GM12878 (cell line): Measurements from ENCODE around the gene ELP2. TPM values are rescaled to one million over a fixed set of nuclear protein-coding genes. Genes with fewer than 3 reads are reported as not detected.

Experiments used
- ATAC-seq: fragments of 200-7000 bp; cut with Tn5 transposase; 3 replicates; pipeline ENCODE4 v1.9.1; 2020; ENCODE audit warnings: mild to moderate bottlenecking, moderate library complexity
- BruUV-seq: library from RNA; stranded (reverse); fragments of 400-500 nt; replicated peaks from 2 replicates; lab custom pipeline; 2021; lab: Mats Ljungman, UMichigan
- CTCF ChIA-PET: fragments of 300-600 bp; sonication (Branson Sonifier 250); formaldehyde crosslinking; extraction: SDS; loops from one replicate; lab custom pipeline; 2021; ENCODE audit warnings: inconsistent platforms; lab: Yijun Ruan, JAX
- POLR2A ChIA-PET: fragments of 350-600 bp; formaldehyde crosslinking; extraction: SDS; loops from one replicate; lab custom pipeline; 2021; ENCODE audit warnings: inconsistent platforms; lab: Charles Lee
- RAD21 ChIA-PET: fragments of 300-600 bp; sonication (Branson Sonifier 250); formaldehyde crosslinking; loops from one replicate; lab custom pipeline; 2023; ENCODE audit warnings: antibody characterized with exemption; ENCODE audit not compliant: unreplicated experiment; lab: Charles Lee
- SMC1A ChIA-PET: fragments of 300-600 bp; sonication (Branson Sonifier 250); formaldehyde crosslinking; loops from one replicate; lab custom pipeline; 2023; ENCODE audit not compliant: unreplicated experiment, uncharacterized antibody; lab: Charles Lee
- DNase-seq: peaks from one replicate; pipeline ENCODE4 v3.0.0-alpha.2; 2011; ENCODE audit warnings: low read depth, low spot score
- FAIRE-seq: peaks from 3 replicates; lab custom pipeline; 2011; peaks lifted over from hg19 to GRCh38; lab: Jason Lieb, UNC
- H2AFZ ChIP-seq: 2 replicates; pipeline ENCODE4 v1.6.0; 2011; ENCODE audit warnings: low read depth, low read length, control low read depth; ENCODE audit not compliant: control insufficient read depth
- H3K27ac ChIP-seq: 2 replicates; pipeline ENCODE4 v1.5.1; 2011; ENCODE audit warnings: control low read depth; ENCODE audit not compliant: control insufficient read depth, insufficient read depth
- H3K27me3 ChIP-seq, 2 experiments: replicated peaks in 1 of 2; 2 replicates each; pipeline versions ENCODE4 v1.6.0 to v1.6.1; 2011; ENCODE audit warnings: low read length in 1 of 2; ENCODE audit not compliant: control insufficient read depth in 2 of 2, insufficient read depth in 2 of 2
- H3K36me3 ChIP-seq, 2 experiments: 2 replicates each; pipeline ENCODE4 v1.5.1; 2011; ENCODE audit warnings: low read length in 1 of 2; ENCODE audit not compliant: control insufficient read depth in 2 of 2, insufficient read depth in 2 of 2
- H3K4me1 ChIP-seq: 2 replicates; pipeline ENCODE4 v1.6.1; 2011; ENCODE audit warnings: mild to moderate bottlenecking, low read length, moderate library complexity, mixed read lengths; ENCODE audit not compliant: control insufficient read depth, insufficient read depth
- H3K4me2 ChIP-seq: 2 replicates; pipeline ENCODE4 v1.6.0; 2011; ENCODE audit warnings: control low read depth; ENCODE audit not compliant: control insufficient read depth, insufficient read depth
- H3K4me3 ChIP-seq: fragments of 200-600 bp; sonication (generic); 2 replicates; pipeline ENCODE4 v1.5.1; 2016
- H3K79me2 ChIP-seq: 2 replicates; pipeline ENCODE4 v1.6.0; 2011; ENCODE audit warnings: low read length; ENCODE audit not compliant: control insufficient read depth, insufficient read depth
- H3K9ac ChIP-seq: 2 replicates; pipeline ENCODE4 v1.8.0; 2011; ENCODE audit warnings: low read length, control low read depth, mixed read lengths; ENCODE audit not compliant: control insufficient read depth, insufficient read depth
- H3K9me3 ChIP-seq: replicated peaks from 3 replicates; pipeline ENCODE4 v1.5.1; 2011; ENCODE audit warnings: mild to moderate bottlenecking, low read length; ENCODE audit not compliant: control insufficient read depth, insufficient read depth
- H4K20me1 ChIP-seq: 2 replicates; pipeline ENCODE4 v1.6.0; 2011; ENCODE audit not compliant: control insufficient read depth, insufficient read depth
- BCL3 ChIP-seq: IDR thresholded peaks from 2 replicates; pipeline ENCODE4 v1.6.1; 2011; ENCODE audit warnings: borderline replicate concordance, low read depth, mild to moderate bottlenecking, moderate library complexity, low read length; ENCODE audit not compliant: insufficient read depth, poor library complexity, severe bottlenecking
- BRCA1 ChIP-seq: IDR thresholded peaks from 2 replicates; pipeline ENCODE4 v1.6.1; 2011; ENCODE audit warnings: low read depth, low read length, improper control_type of control experiment
- KLF5 ChIP-seq: fragments of 450-650 bp; IDR thresholded peaks from 2 replicates; pipeline ENCODE4 v1.6.1; 2014; ENCODE audit warnings: mild to moderate bottlenecking; ENCODE audit not compliant: partially characterized antibody
- MAX ChIP-seq: IDR thresholded peaks from 2 replicates; pipeline ENCODE4 v1.6.1; 2012; ENCODE audit warnings: low read depth, low read length, improper control_type of control experiment
- MTA2 ChIP-seq: fragments of 450-650 bp; IDR thresholded peaks from 2 replicates; pipeline ENCODE4 v1.6.1; 2016; ENCODE audit warnings: low read depth, mild to moderate bottlenecking, moderate library complexity
- MTA3 ChIP-seq: IDR thresholded peaks from 2 replicates; pipeline ENCODE4 v1.6.1; 2012; ENCODE audit warnings: low read length, inconsistent platforms, borderline replicate concordance
- NR2C1 ChIP-seq: fragments of 450-650 bp; IDR thresholded peaks from 2 replicates; pipeline ENCODE4 v1.6.1; 2017; ENCODE audit warnings: antibody characterized with exemption, mild to moderate bottlenecking, moderate library complexity
- NR2F1 ChIP-seq: fragments of 450-650 bp; conservative IDR thresholded peaks from 2 replicates; pipeline ENCODE4 v1.6.1; 2017; ENCODE audit warnings: mild to moderate bottlenecking
- RCOR1 ChIP-seq: conservative IDR thresholded peaks from 2 replicates; pipeline ENCODE4 v1.6.1; 2012; ENCODE audit warnings: low read depth, low read length, improper control_type of control experiment
- SMAD5 ChIP-seq: IDR thresholded peaks from 2 replicates; pipeline ENCODE4 v1.6.1; 2016; ENCODE audit warnings: antibody characterized with exemption, low read depth
- SPI1 ChIP-seq: IDR thresholded peaks from 2 replicates; pipeline ENCODE4 v1.6.1; 2011; ENCODE audit warnings: low read depth, mild to moderate bottlenecking, low read length, moderate library complexity, borderline replicate concordance; ENCODE audit not compliant: insufficient read depth
- STAT1 ChIP-seq: fragments of 450-650 bp; conservative IDR thresholded peaks from 2 replicates; pipeline ENCODE4 v1.6.1; 2014; ENCODE audit warnings: antibody characterized with exemption, mild to moderate bottlenecking
- ZBTB40 ChIP-seq: fragments of 450-650 bp; IDR thresholded peaks from 2 replicates; pipeline ENCODE4 v1.6.1; 2016; ENCODE audit warnings: mild to moderate bottlenecking, moderate library complexity, borderline replicate concordance
- ZNF24 ChIP-seq: fragments of 450-650 bp; IDR thresholded peaks from 2 replicates; pipeline ENCODE4 v1.6.1; 2017; ENCODE audit warnings: antibody characterized with exemption, mild to moderate bottlenecking
- ZNF384 ChIP-seq: IDR thresholded peaks from 2 replicates; pipeline ENCODE4 v1.6.1; 2012; ENCODE audit warnings: low read depth, mild to moderate bottlenecking, low read length, improper control_type of control experiment, borderline replicate concordance
- WGBS: methylation state at CpG from one replicate; pipeline ENCODE4 v1.1.6; 2016; ENCODE audit warnings: low lambda C conversion rate; ENCODE audit not compliant: insufficient replicate concordance, insufficient coverage; ENCODE audit errors: missing lambda C conversion rate; 5-methylcytosine and 5-hydroxymethylcytosine counted together
- in situ Hi-C: fragments of 300-500 bp; cut with MboI; formaldehyde crosslinking; loops from 9 replicates; pipeline ENCODE4 v1.14.3; 2018; ENCODE audit warnings: mixed read lengths
- intact Hi-C: fragments of 100-400 bp; cut with micrococcal nuclease; formaldehyde crosslinking; loops from one replicate; pipeline ENCODE4 v1.14.2; 2022; ENCODE audit not compliant: unreplicated experiment
- polyA plus RNA-seq, 11 experiments: library from polyadenylated mRNA; depleted of rRNA in 4 of 11; unstranded in 6 of 11; stranded (reverse) in 5 of 11; fragments of >200 nt; fragmentation: Nextera tagmentation in 4 of 11; fragmentation: Illumina TruSeq in 1 of 11; extraction: Ambion mirVana in 4 of 11; extraction: Trizol in 1 of 11; gene quantifications; 1 replicate in 1 of 11; 2 replicates in 10 of 11; pipeline versions ENCODE4 v1.2.1 to v1.2.3, GENCODE V29; 2011 to 2016; ENCODE audit warnings: inconsistent platforms in 2 of 11, missing spikeins in 2 of 11, low read depth in 1 of 11
- total RNA-seq, 4 experiments: library from RNA; depleted of rRNA in 3 of 4; stranded (reverse); fragments of >200 nt in 3 of 4; fragmentation: Illumina TruSeq in 1 of 4; extraction: Trizol in 1 of 4; gene quantifications; 2 replicates each; pipeline versions ENCODE4 v1.2.1 to v1.2.3, GENCODE V29; 2013 to 2021

ELP2 gene
- total and polyA plus RNA-seq, 10 of the 15 experiments (the other 5 are each of a cell fraction or from before 2014, with no cell fraction given), result 56.9 to 134 (median 88.5) TPM

GRCh38 chr18:36108196-36108595 is 21.5 kb upstream of the ELP2 start:
- no TSS peak for BruUV-seq
- H4K20me1 ChIP-seq, result no peaks in the 10 kb centered on the region
- no peaks in the 10 kb centered on the region for H3K27me3 ChIP-seq
- DNase-seq (no peak), FAIRE-seq (no peak), ATAC-seq (no peak)
- no peak overlapping the region for H3K9ac ChIP-seq
- H3K4me1 ChIP-seq, result no peaks in the 10 kb centered on the region
- WGBS, result 48% methylated on average over 2 of the region's 2 CpGs
- no peak overlapping the region for H3K4me2 ChIP-seq
- TF ChIP-seq KLF5 (no peak), MAX (no peak), MTA2 (no peak), BCL3 (no peak), ZNF24 (no peak), MTA3 (no peak), SMAD5 (no peak), SPI1 (no peak), STAT1 (no peak), NR2C1 (no peak), NR2F1 (no peak), ZBTB40 (no peak), ZNF384 (no peak), RCOR1 (no peak), BRCA1 (no peak)
- ChIA-PET POLR2A (interaction anchor here (0.6 to 0.7 kb wide), 3 partner anchors 32 to 572 kb away, joined by 4 read pairs; no protein-coding TSS in a partner anchor), SMC1A (interaction anchor here (0.9 to 1.2 kb wide), 2 partner anchors 12 to 176 kb away, joined by 3 read pairs; no protein-coding TSS in a partner anchor), CTCF (interaction anchor here (1.3 to 1.5 kb wide), 2 partner anchors 11 to 176 kb away, joined by 3 read pairs; no protein-coding TSS in a partner anchor), RAD21 (no interaction called here)
- in situ Hi-C loops, result no loop called here
- no peak overlapping the region for H2AFZ ChIP-seq
- no peak overlapping the region for H3K4me3 ChIP-seq
- intact Hi-C loops, result no loop called here
- H3K36me3 ChIP-seq, result peaks cover 0 to 10% of the 10 kb centered on the region in 2 experiments; a peak in 2 of 4 replicates
- H3K27ac ChIP-seq, result no peak overlapping the region
- H3K9me3 ChIP-seq, result no peaks in the 10 kb centered on the region
- H3K79me2 ChIP-seq, result no peaks in the 10 kb centered on the region
